ENCODE results near the gene TSPAN18.
A peak's percentile ranks its signal among the peaks of the same experiment; 100 is the strongest.
"Not testable (repeated sequence)": the region's sequence is repeated elsewhere in the genome, so short reads cannot be mapped to it uniquely, and the experiment has no call there.

The TSPAN18 gene

DNA sequence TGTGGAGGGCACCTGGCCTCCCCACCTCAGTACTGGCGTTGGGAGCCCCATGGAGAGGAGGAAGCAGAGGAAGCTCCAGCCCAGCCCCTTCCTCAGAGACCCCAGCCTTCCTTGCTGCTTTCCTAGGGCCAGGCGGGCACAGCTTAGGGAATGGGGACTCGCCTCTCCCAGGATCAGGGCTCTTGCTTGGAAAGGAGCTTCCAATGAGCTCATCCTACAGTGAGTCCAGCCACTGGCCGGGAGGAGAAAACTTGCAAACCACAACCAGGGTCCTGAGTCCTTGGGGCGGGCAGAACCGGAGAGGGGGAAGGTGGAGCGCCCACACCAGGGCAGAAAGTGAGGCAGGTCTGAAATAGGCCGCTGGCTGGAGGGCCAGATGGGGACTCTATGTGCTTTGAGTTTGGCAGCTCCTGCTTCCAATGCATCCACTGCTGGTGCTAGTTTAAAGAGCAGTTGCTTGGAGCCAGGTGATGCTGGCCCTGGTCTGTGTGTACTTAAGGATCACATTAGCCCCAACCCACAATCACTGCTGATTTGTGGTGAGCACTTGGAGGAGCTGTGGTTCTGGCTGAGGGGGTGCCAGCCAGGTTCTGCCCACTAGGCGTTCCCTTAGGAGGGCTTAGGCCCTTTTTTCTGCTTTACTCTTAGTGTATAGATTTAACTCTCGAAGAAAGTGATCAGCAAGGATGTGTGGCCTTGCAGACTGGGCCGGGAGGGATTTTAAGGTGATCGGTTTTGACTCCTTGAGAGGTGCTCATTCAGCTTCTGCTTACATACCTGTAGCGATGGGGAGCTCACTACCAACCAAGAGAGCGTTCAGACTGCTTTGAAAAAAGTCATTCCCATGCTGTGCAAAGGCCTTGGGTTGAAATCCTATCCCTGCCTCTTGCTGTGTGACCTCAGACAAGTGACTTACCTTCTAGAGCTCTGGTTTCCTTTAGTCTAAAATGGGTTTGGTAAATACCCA, 142.0 kb downstream of the TSPAN18 start:
- Histone ChIP-seq H3K79me2 (ENCODE audit: insufficient read depth, low read length) (no peaks in the 10 kb centered on the region), H3K9ac (ENCODE audit: low read depth, low read length, poor library complexity, severe bottlenecking) (no peak overlapping the region), H3K9me2 (replicated peaks; ENCODE audit: low read depth, low read length) (no peaks in the 10 kb centered on the region), H3K27me3 (ENCODE audit: insufficient read depth, low read length, poor library complexity, severe bottlenecking) (no peaks in the 10 kb centered on the region), H4K20me1 (ENCODE audit: insufficient read depth, low read length, poor library complexity, severe bottlenecking) (no peaks in the 10 kb centered on the region), H3K36me3 (ENCODE audit: insufficient read depth, low read length) (no peaks in the 10 kb centered on the region), H3K4me2 (ENCODE audit: low read depth, low read length, poor library complexity, severe bottlenecking) (peak overlapping the region; percentile 51), H3K9me3 (ENCODE audit: insufficient read depth, low read depth, low read length) (no peaks in the 10 kb centered on the region), H2AFZ (ENCODE audit: low read length) (no peak overlapping the region), H3K4me3 (ENCODE audit: low read length, poor library complexity, severe bottlenecking) (no peak overlapping the region), H3K4me1 (ENCODE audit: insufficient read depth, low read length, poor library complexity, severe bottlenecking) (peaks cover 41% of the 10 kb centered on the region), H3F3A (ENCODE audit: low read depth) (peaks cover 17% of the 10 kb centered on the region; the same call in 1 of the 2 replicates)
- TF ChIP-seq EZH2phosphoT487 (IDR thresholded peaks at IDR 0.05; ENCODE audit: borderline replicate concordance), result no peak
- TF ChIP-seq, protein P1, sequence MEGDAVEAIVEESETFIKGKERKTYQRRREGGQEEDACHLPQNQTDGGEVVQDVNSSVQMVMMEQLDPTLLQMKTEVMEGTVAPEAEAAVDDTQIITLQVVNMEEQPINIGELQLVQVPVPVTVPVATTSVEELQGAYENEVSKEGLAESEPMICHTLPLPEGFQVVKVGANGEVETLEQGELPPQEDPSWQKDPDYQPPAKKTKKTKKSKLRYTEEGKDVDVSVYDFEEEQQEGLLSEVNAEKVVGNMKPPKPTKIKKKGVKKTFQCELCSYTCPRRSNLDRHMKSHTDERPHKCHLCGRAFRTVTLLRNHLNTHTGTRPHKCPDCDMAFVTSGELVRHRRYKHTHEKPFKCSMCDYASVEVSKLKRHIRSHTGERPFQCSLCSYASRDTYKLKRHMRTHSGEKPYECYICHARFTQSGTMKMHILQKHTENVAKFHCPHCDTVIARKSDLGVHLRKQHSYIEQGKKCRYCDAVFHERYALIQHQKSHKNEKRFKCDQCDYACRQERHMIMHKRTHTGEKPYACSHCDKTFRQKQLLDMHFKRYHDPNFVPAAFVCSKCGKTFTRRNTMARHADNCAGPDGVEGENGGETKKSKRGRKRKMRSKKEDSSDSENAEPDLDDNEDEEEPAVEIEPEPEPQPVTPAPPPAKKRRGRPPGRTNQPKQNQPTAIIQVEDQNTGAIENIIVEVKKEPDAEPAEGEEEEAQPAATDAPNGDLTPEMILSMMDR (conservative IDR thresholded peaks at IDR 0.05; ENCODE audit: low read length), result no peak

GRCh38 chr11:44870181-44870580, 143.4 kb downstream of the TSPAN18 start:
- peaks cover 41% of the 10 kb centered on the region for H3K4me1 ChIP-seq (ENCODE audit: insufficient read depth, low read length, poor library complexity, severe bottlenecking)
- H3K4me3 ChIP-seq (ENCODE audit: low read length, poor library complexity, severe bottlenecking), result peak overlapping the region; percentile 18
- TF ChIP-seq EZH2phosphoT487 (IDR thresholded peaks at IDR 0.05; ENCODE audit: borderline replicate concordance), result no peak
- TF ChIP-seq, protein P1 (conservative IDR thresholded peaks at IDR 0.05; ENCODE audit: low read length), result no peak
- H3K9me3 ChIP-seq (ENCODE audit: insufficient read depth, low read depth, low read length), result no peaks in the 10 kb centered on the region
- H2AFZ ChIP-seq (ENCODE audit: low read length), result no peak overlapping the region
- H3K27me3 ChIP-seq (ENCODE audit: insufficient read depth, low read length, poor library complexity, severe bottlenecking), result no peaks in the 10 kb centered on the region
- H3K9ac ChIP-seq (ENCODE audit: low read depth, low read length, poor library complexity, severe bottlenecking), result peak overlapping the region; percentile 1
- peaks cover 17% of the 10 kb centered on the region; the same call in 1 of the 2 replicates for H3F3A ChIP-seq (ENCODE audit: low read depth)
- no peaks in the 10 kb centered on the region for H3K79me2 ChIP-seq (ENCODE audit: insufficient read depth, low read length)
- no peaks in the 10 kb centered on the region for H4K20me1 ChIP-seq (ENCODE audit: insufficient read depth, low read length, poor library complexity, severe bottlenecking)
- no peaks in the 10 kb centered on the region for H3K36me3 ChIP-seq (ENCODE audit: insufficient read depth, low read length)
- H3K4me2 ChIP-seq (ENCODE audit: low read depth, low read length, poor library complexity, severe bottlenecking), result peak overlapping the region; percentile 51
- no peaks in the 10 kb centered on the region for H3K9me2 ChIP-seq (replicated peaks; ENCODE audit: low read depth, low read length)

GRCh38 chr11:44870615-44871176, 143.9 kb downstream of the TSPAN18 start:
- peaks cover 41% of the 10 kb centered on the region for H3K4me1 ChIP-seq (ENCODE audit: insufficient read depth, low read length, poor library complexity, severe bottlenecking)
- TF ChIP-seq, protein P1 (conservative IDR thresholded peaks at IDR 0.05; ENCODE audit: low read length), result no peak
- TF ChIP-seq EZH2phosphoT487 (IDR thresholded peaks at IDR 0.05; ENCODE audit: borderline replicate concordance), result no peak
- no peaks in the 10 kb centered on the region for H3K79me2 ChIP-seq (ENCODE audit: insufficient read depth, low read length)
- peaks cover 17% of the 10 kb centered on the region; the same call in 1 of the 2 replicates for H3F3A ChIP-seq (ENCODE audit: low read depth)
- no peaks in the 10 kb centered on the region for H3K9me2 ChIP-seq (replicated peaks; ENCODE audit: low read depth, low read length)
- peak overlapping the region; percentile 18 for H3K4me3 ChIP-seq (ENCODE audit: low read length, poor library complexity, severe bottlenecking)
- no peaks in the 10 kb centered on the region for H3K9me3 ChIP-seq (ENCODE audit: insufficient read depth, low read depth, low read length)
- H3K9ac ChIP-seq (ENCODE audit: low read depth, low read length, poor library complexity, severe bottlenecking), result no peak overlapping the region
- H3K4me2 ChIP-seq (ENCODE audit: low read depth, low read length, poor library complexity, severe bottlenecking), result peak overlapping the region; percentile 51
- H4K20me1 ChIP-seq (ENCODE audit: insufficient read depth, low read length, poor library complexity, severe bottlenecking), result no peaks in the 10 kb centered on the region
- H3K36me3 ChIP-seq (ENCODE audit: insufficient read depth, low read length), result no peaks in the 10 kb centered on the region
- H2AFZ ChIP-seq (ENCODE audit: low read length), result no peak overlapping the region
- H3K27me3 ChIP-seq (ENCODE audit: insufficient read depth, low read length, poor library complexity, severe bottlenecking), result no peaks in the 10 kb centered on the region

GRCh38 chr11:44871682-44872081, 144.9 kb downstream of the TSPAN18 start:
- H3K36me3 ChIP-seq (ENCODE audit: insufficient read depth, low read length); H4K20me1 ChIP-seq (ENCODE audit: insufficient read depth, low read length, poor library complexity, severe bottlenecking); H3K4me3 ChIP-seq (ENCODE audit: low read length, poor library complexity, severe bottlenecking); H2AFZ ChIP-seq (ENCODE audit: low read length); H3K9me3 ChIP-seq (ENCODE audit: insufficient read depth, low read depth, low read length); H3K4me2 ChIP-seq (ENCODE audit: low read depth, low read length, poor library complexity, severe bottlenecking); H3K79me2 ChIP-seq (ENCODE audit: insufficient read depth, low read length); H3K9me2 ChIP-seq (replicated peaks; ENCODE audit: low read depth, low read length); H3K9ac ChIP-seq (ENCODE audit: low read depth, low read length, poor library complexity, severe bottlenecking); H3K27me3 ChIP-seq (ENCODE audit: insufficient read depth, low read length, poor library complexity, severe bottlenecking): not testable (repeated sequence)
- peaks cover 41% of the 10 kb centered on the region for H3K4me1 ChIP-seq (ENCODE audit: insufficient read depth, low read length, poor library complexity, severe bottlenecking)
- H3F3A ChIP-seq (ENCODE audit: low read depth), result peaks cover 17% of the 10 kb centered on the region; the same call in 1 of the 2 replicates
